Osteoblast (primary cell): ENCODE results near the gene PTK6. TPM values are rescaled to one million over a fixed set of nuclear protein-coding genes. Genes with fewer than 3 reads are reported as not detected.

Experiments
- DNase-seq: peaks from one replicate; pipeline ENCODE4 v3.0.0; 2011; ENCODE audit warnings: low spot score, mixed read lengths; ENCODE audit not compliant: insufficient read length; ENCODE audit errors: missing footprints
- H2AFZ ChIP-seq: 2 replicates; pipeline ENCODE4 v1.6.0; 2011; ENCODE audit warnings: mild to moderate bottlenecking, low read length
- H3K27ac ChIP-seq: 2 replicates; pipeline ENCODE4 v1.5.1; 2011; ENCODE audit warnings: mild to moderate bottlenecking, low read depth, low read length, moderate library complexity
- H3K27me3 ChIP-seq: 2 replicates; pipeline ENCODE4 v1.6.0; 2012; ENCODE audit warnings: mild to moderate bottlenecking, control low read depth, inconsistent platforms, low read length, moderate library complexity; ENCODE audit not compliant: insufficient read depth
- H3K36me3 ChIP-seq: 2 replicates; pipeline ENCODE4 v1.5.1; 2011; ENCODE audit warnings: mild to moderate bottlenecking, low read length, control low read depth, moderate library complexity; ENCODE audit not compliant: insufficient read depth
- H3K4me1 ChIP-seq: 2 replicates; pipeline ENCODE4 v1.5.1; 2011; ENCODE audit warnings: mild to moderate bottlenecking, low read length, control low read depth, moderate library complexity; ENCODE audit not compliant: insufficient read depth
- H3K4me2 ChIP-seq: 2 replicates; pipeline ENCODE4 v1.6.0; 2011; ENCODE audit warnings: mild to moderate bottlenecking, low read length; ENCODE audit not compliant: insufficient read depth
- H3K4me3 ChIP-seq: fragments of 200-600 bp; sonication (generic); 3 replicates; pipeline ENCODE4 v1.5.1; 2012; ENCODE audit warnings: mild to moderate bottlenecking, low read length, inconsistent platforms; ENCODE audit not compliant: insufficient read depth
- H3K79me2 ChIP-seq: 2 replicates; pipeline ENCODE4 v1.6.0; 2012; ENCODE audit warnings: mild to moderate bottlenecking, low read length, control low read depth, inconsistent platforms; ENCODE audit not compliant: insufficient read depth
- H3K9me3 ChIP-seq: 2 replicates; pipeline ENCODE4 v1.5.1; 2011; ENCODE audit warnings: low read depth, low read length, control low read depth
- H4K20me1 ChIP-seq: 2 replicates; pipeline ENCODE4 v1.6.0; 2012; ENCODE audit warnings: mild to moderate bottlenecking, low read length, control low read depth; ENCODE audit not compliant: insufficient read depth
- total RNA-seq: library from RNA; depleted of rRNA; stranded (reverse); fragments of >200 nt; gene quantifications from 2 replicates; pipeline ENCODE4 v1.2.3, GENCODE V29; 2012
- TF ChIP-seq, protein P1 (sequence below): IDR thresholded peaks from 2 replicates; pipeline ENCODE4 v1.5.1; 2011; ENCODE audit warnings: mild to moderate bottlenecking, low read depth, low read length, moderate library complexity; ENCODE audit errors: extremely low read depth

The PTK6 gene
- total RNA-seq, 1 donor: not detected

DNA sequence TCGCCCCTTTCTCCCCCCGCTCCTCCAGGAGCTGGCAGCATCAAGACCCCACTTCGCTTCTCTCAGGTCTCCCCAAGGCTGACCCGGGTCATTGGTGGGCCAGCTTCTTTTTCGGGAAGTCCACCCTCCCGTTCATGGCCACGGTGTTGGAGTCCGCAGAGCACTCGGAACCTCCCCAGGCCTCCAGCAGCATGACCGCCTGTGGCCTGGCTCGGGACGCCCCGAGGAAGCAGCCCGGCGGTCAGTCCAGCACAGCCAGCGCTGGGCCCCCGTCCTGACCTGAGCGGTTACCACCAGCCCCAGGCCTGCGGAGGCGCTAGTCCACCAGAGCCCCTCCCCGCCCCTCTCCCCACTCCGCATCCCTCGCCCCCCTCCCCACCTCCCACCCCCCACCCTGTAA is 15.6 kb downstream of the PTK6 start:
- peak overlapping the region; percentile 71 for H3K27ac ChIP-seq
- H4K20me1 ChIP-seq: peaks cover 33% of the 10 kb centered on the region
- peaks cover 4% of the 10 kb centered on the region for H3K27me3 ChIP-seq
- peak overlapping the region; percentile 90 for H3K4me3 ChIP-seq
- no peaks in the 10 kb centered on the region for H3K9me3 ChIP-seq
- H2AFZ ChIP-seq: no peak overlapping the region
- peaks cover 14% of the 10 kb centered on the region for H3K79me2 ChIP-seq
- peaks cover 19% of the 10 kb centered on the region for H3K36me3 ChIP-seq
- H3K4me2 ChIP-seq: peak overlapping the region; percentile 95
- peaks cover 15% of the 10 kb centered on the region for H3K4me1 ChIP-seq
- TF ChIP-seq, protein P1, sequence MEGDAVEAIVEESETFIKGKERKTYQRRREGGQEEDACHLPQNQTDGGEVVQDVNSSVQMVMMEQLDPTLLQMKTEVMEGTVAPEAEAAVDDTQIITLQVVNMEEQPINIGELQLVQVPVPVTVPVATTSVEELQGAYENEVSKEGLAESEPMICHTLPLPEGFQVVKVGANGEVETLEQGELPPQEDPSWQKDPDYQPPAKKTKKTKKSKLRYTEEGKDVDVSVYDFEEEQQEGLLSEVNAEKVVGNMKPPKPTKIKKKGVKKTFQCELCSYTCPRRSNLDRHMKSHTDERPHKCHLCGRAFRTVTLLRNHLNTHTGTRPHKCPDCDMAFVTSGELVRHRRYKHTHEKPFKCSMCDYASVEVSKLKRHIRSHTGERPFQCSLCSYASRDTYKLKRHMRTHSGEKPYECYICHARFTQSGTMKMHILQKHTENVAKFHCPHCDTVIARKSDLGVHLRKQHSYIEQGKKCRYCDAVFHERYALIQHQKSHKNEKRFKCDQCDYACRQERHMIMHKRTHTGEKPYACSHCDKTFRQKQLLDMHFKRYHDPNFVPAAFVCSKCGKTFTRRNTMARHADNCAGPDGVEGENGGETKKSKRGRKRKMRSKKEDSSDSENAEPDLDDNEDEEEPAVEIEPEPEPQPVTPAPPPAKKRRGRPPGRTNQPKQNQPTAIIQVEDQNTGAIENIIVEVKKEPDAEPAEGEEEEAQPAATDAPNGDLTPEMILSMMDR: no peak
- peak; percentile 86 for DNase-seq

DNA sequence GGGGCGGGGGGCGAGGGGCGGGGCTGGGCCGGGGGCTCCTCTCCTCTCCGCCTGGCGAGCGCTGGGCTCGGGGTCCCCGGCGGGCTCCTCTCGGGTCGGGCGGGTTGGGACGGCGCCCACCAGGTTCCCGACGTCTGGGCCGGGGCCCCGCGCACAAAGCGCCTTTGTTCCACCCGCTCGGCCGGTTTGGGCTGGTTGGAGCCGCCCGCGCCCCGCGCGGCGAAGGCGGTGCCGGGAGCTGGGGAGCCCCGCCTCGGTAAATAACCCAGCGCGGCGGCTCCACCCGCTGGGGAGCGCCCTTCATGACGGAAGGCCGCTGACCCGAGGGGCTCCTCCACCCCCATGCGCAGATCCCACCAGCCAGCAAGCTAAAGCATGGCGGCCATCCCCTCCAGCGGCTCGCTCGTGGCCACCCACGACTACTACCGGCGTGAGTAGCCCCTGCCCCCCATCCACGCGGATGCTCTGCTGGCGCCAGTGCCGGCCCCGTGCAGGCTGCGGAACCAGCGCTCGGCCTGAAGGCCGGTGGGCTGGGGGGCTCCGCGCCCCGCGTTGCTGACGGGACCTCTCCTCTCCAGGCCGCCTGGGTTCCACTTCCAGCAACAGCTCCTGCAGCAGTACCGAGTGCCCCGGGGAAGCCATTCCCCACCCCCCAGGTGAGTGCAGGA is 16.1 kb downstream of the PTK6 start:
- Histone ChIP-seq H3K4me2 (peak overlapping the region; percentile 95), H3K36me3 (peaks cover 19% of the 10 kb centered on the region), H2AFZ (no peak overlapping the region), H3K27ac (peak overlapping the region; percentile 71), H3K4me1 (peaks cover 15% of the 10 kb centered on the region), H3K9me3 (no peaks in the 10 kb centered on the region), H3K79me2 (peaks cover 14% of the 10 kb centered on the region), H3K27me3 (peaks cover 4% of the 10 kb centered on the region), H3K4me3 (peak overlapping the region; percentile 90), H4K20me1 (peaks cover 33% of the 10 kb centered on the region)
- peak; percentile 97 for DNase-seq
- TF ChIP-seq, protein P1: no peak

DNA sequence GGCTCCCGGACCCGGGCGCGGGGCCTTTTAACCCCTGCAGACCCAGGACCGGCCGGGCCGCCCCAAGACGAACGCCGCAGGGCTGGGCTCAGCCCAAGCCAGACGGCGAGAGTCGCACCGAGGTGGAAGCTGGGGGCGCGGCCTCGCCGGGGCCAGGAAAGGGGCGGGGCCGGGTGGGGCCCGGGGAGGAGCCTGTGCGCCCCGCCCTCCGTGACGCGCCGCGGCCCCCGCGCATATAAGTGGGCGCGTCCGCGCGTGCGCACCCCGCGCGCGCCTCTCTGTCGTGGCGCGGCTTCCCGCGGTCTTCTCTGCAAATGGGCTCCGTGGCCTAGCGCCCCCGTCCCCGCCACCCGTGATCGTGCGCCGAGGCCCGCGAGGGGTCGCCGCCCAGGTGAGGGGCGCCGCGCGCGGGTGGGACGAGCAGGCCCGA is 16.7 kb downstream of the PTK6 start, which contains the start of gene PPDPF:
PPDPF (plus strand) TSS at position 262 of the 430 bp plus-strand sequence. CDS start 544 bp downstream, outside the sequence.
- H4K20me1 ChIP-seq: peaks cover 31% of the 10 kb centered on the region
- peak within 1 kb of the TSS; percentile 95 for H3K4me2 ChIP-seq
- H2AFZ ChIP-seq: peak within 1 kb of the TSS; percentile 71
- H3K4me3 ChIP-seq: peak within 1 kb of the TSS; percentile 90
- H3K4me1 ChIP-seq: peaks cover 15% of the 10 kb centered on the region
- H3K36me3 ChIP-seq: peaks cover 19% of the 10 kb centered on the region
- H3K9me3 ChIP-seq: no peaks in the 10 kb centered on the region
- TF ChIP-seq, protein P1: no peak
- DNase-seq: peak; percentile 100
- H3K79me2 ChIP-seq: peaks cover 14% of the 10 kb centered on the region
- peak within 1 kb of the TSS; percentile 71 for H3K27ac ChIP-seq
- H3K27me3 ChIP-seq: peaks cover 4% of the 10 kb centered on the region

DNA sequence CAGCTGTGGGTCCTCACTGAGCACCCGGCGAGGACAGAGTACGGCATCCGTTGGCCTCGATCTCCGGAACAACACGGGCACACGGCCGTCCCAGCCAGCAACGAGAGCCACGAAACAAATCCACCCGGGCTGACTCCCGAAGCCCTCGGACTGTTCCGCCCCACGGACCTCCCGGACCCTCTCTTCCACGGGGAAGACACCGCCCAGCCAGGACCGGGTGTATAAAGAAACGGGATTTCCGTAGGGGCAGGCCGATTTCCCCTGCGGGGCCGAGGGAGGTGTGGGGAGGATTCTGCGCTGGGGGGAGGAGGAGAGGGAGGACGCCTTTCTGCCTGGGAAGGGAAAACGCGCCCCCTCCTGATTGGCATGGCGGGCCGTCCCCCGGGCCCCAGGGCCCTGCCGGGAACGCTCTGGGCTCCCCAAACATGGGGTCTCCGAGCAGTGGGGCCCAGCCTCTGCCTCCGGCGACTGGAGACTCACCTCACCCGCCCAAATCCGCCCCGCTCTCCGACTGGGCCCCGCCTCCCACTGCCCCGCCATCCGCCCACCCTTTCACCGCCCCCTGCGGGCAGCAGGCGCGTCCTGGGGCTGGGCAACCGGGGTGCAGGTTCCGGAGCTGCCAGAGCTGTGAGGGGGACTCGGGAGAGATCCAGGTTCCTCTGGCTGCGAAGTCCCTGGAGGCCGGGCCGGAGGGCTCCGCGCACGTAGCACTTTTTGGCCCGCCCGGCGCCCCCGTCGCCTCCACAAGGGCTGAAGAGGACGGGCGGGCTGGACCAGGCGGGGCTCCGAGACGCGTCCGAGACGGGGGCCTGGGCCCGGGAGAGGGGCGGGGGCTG is 17.3 kb downstream of the PTK6 start:
- peaks cover 19% of the 10 kb centered on the region for H3K36me3 ChIP-seq
- TF ChIP-seq, protein P1: no peak
- H3K4me2 ChIP-seq: peak overlapping the region; percentile 75
- H4K20me1 ChIP-seq: peaks cover 28% of the 10 kb centered on the region
- H3K9me3 ChIP-seq: no peaks in the 10 kb centered on the region
- peaks cover 15% of the 10 kb centered on the region for H3K4me1 ChIP-seq
- peaks cover 14% of the 10 kb centered on the region for H3K79me2 ChIP-seq
- DNase-seq: peak; percentile 90
- H3K27ac ChIP-seq: no peak overlapping the region
- H3K4me3 ChIP-seq: peak overlapping the region; percentile 90
- H3K27me3 ChIP-seq: peaks cover 4% of the 10 kb centered on the region
- peak overlapping the region; percentile 71 for H2AFZ ChIP-seq
